Sigmoid colon (tissue), 7 donors: ENCODE measurements around the gene TOLLIP. TPM values are rescaled to one million over a fixed set of nuclear protein-coding genes. Genes with fewer than 3 reads are reported as not detected.
A peak's percentile ranks its signal among the peaks of the same experiment; 100 is the strongest.

Experiments
- DNase-seq: peaks from one replicate; pipeline ENCODE4 v3.0.0-alpha.2; 2019
- H3K27ac ChIP-seq, 4 donors: fragments of 200-600 bp; sonication (generic); one replicate each; pipeline ENCODE4 v1.5.1; 2016 to 2019; ENCODE audit warnings: mild to moderate bottlenecking in 1 of 4
- H3K27me3 ChIP-seq, 3 donors: fragments of 200-600 bp; sonication (generic); one replicate each; pipeline ENCODE4 v1.5.1; 2019; ENCODE audit warnings: mild to moderate bottlenecking in 1 of 3
- H3K36me3 ChIP-seq, 4 donors: fragments of 200-600 bp; sonication (generic); one replicate each; pipeline ENCODE4 v1.5.1; 2016 to 2019
- H3K4me1 ChIP-seq, 4 donors: fragments of 200-600 bp; sonication (generic); one replicate each; pipeline ENCODE4 v1.5.1; 2017 to 2019
- H3K4me3 ChIP-seq, 4 donors: fragments of 200-600 bp; sonication (generic); one replicate each; pipeline ENCODE4 v1.5.1; 2017 to 2019; ENCODE audit warnings: mild to moderate bottlenecking in 2 of 4, moderate library complexity in 1 of 4
- H3K9me3 ChIP-seq, 4 donors: fragments of 200-600 bp in 3 of 4; sonication (generic) in 3 of 4; one replicate each; pipeline versions ENCODE4 v1.5.1 to v1.6.1; 2013 to 2019
- CTCF ChIP-seq, 4 experiments: fragments of 450-650 bp in 3 of 4; fragments of 200-600 bp in 1 of 4; IDR thresholded peaks; one replicate each; pipeline ENCODE4 v1.5.1; 2016 to 2019; ENCODE audit warnings: antibody characterized with exemption in 4 of 4, mild to moderate bottlenecking in 3 of 4, moderate library complexity in 2 of 4
- EP300 ChIP-seq, 4 donors: sonication (generic); formaldehyde crosslinking; IDR thresholded peaks; one replicate each; pipeline ENCODE4 v1.6.1; 2017; ENCODE audit warnings: antibody characterized with exemption in 4 of 4
- POLR2A ChIP-seq, 2 donors: fragments of 450-650 bp; IDR thresholded peaks; one replicate each; pipeline ENCODE4 v1.6.1; 2016; ENCODE audit warnings: antibody characterized with exemption in 2 of 2, mild to moderate bottlenecking in 2 of 2, moderate library complexity in 2 of 2
- POLR2AphosphoS5 ChIP-seq, 4 donors: sonication (generic); formaldehyde crosslinking; IDR thresholded peaks; one replicate each; pipeline ENCODE4 v1.6.1; 2017; ENCODE audit warnings: antibody characterized with exemption in 4 of 4
- WGBS, 2 donors: extraction: QIAGEN DNeasy Blood & Tissue Kit; methylation state at CpG; one replicate each; pipeline ENCODE4 v1.1.7; 2013; 5-methylcytosine and 5-hydroxymethylcytosine counted together
- intact Hi-C: fragments of 100-400 bp; cut with DNase I; formaldehyde crosslinking; loops from one replicate; pipeline ENCODE4 v1.15.1; 2023
- polyA plus RNA-seq, 3 donors: library from polyadenylated mRNA; stranded (reverse); fragments of 200-250 nt; gene quantifications; one replicate each; pipeline ENCODE4 v1.2.3, GENCODE V29; 2013
- total RNA-seq, 4 donors: library from RNA; depleted of rRNA; stranded (reverse); fragments of >200 nt; gene quantifications; one replicate each; pipeline ENCODE4 v1.1.0, GENCODE V29; 2016
- donor health status: healthy with polysubstance abuse.
- donor health status: Bipolar disorder and iron deficiency.
- donor health status: healthy.

The TOLLIP gene
- total and polyA plus RNA-seq, 7 donors: 25.0 to 41.2 (median 36.9) TPM

GRCh38 chr11:1233351-1234053 is 75.9 kb downstream of the TOLLIP start:
- peaks cover 0 to 25% (median 19%) of the 10 kb centered on the region in 3 donors for H3K27me3 ChIP-seq
- no peaks in the 10 kb centered on the region for H3K4me1 ChIP-seq
- DNase-seq: peak; percentile 53
- no peak overlapping the region for H3K4me3 ChIP-seq
- no peaks in the 10 kb centered on the region for H3K36me3 ChIP-seq
- H3K27ac ChIP-seq: no peak overlapping the region
- intact Hi-C loops: no loop called here
- no peaks in the 10 kb centered on the region for H3K9me3 ChIP-seq
- 21 to 61% methylated on average over 21 of the region's 21 CpGs for WGBS, 2 donors
- TF ChIP-seq EP300 (IDR thresholded peaks at IDR 0.05) (no peak), POLR2AphosphoS5 (IDR thresholded peaks at IDR 0.05) (no peak)

GRCh38 chr11:1232883-1233321 is 76.5 kb downstream of the TOLLIP start:
- H3K9me3 ChIP-seq: no peaks in the 10 kb centered on the region
- intact Hi-C loops: no loop called here
- H3K27me3 ChIP-seq: peaks cover 0 to 31% (median 20%) of the 10 kb centered on the region in 3 donors
- H3K4me1 ChIP-seq: no peaks in the 10 kb centered on the region
- no peak overlapping the region for H3K4me3 ChIP-seq
- no peaks in the 10 kb centered on the region for H3K36me3 ChIP-seq
- TF ChIP-seq EP300 (IDR thresholded peaks at IDR 0.05) (no peak), POLR2AphosphoS5 (IDR thresholded peaks at IDR 0.05) (no peak), CTCF (IDR thresholded peaks at IDR 0.05) (no peak), POLR2A (IDR thresholded peaks at IDR 0.05) (no peak)
- 25 to 66% methylated on average over 30 of the region's 30 CpGs for WGBS, 2 donors
- no peak overlapping the region for H3K27ac ChIP-seq
- peak; percentile 50 for DNase-seq

GRCh38 chr11:1232021-1232882 is 77.2 kb downstream of the TOLLIP start:
- H3K27ac ChIP-seq: no peak overlapping the region
- H3K36me3 ChIP-seq: no peaks in the 10 kb centered on the region
- peak; percentile 55 for DNase-seq
- H3K27me3 ChIP-seq: peaks cover 0 to 38% (median 22%) of the 10 kb centered on the region in 3 donors
- no peaks in the 10 kb centered on the region for H3K4me1 ChIP-seq
- intact Hi-C loops: no loop called here
- no peaks in the 10 kb centered on the region for H3K9me3 ChIP-seq
- no peak overlapping the region for H3K4me3 ChIP-seq
- WGBS, 2 donors: 76 to 79% methylated on average over 46 of the region's 46 CpGs
- TF ChIP-seq POLR2AphosphoS5 (IDR thresholded peaks at IDR 0.05): no peak
- TF ChIP-seq POLR2A (IDR thresholded peaks at IDR 0.05): no peak
- no peak for TF ChIP-seq CTCF (IDR thresholded peaks at IDR 0.05)
- TF ChIP-seq EP300 (IDR thresholded peaks at IDR 0.05): no peak

DNA sequence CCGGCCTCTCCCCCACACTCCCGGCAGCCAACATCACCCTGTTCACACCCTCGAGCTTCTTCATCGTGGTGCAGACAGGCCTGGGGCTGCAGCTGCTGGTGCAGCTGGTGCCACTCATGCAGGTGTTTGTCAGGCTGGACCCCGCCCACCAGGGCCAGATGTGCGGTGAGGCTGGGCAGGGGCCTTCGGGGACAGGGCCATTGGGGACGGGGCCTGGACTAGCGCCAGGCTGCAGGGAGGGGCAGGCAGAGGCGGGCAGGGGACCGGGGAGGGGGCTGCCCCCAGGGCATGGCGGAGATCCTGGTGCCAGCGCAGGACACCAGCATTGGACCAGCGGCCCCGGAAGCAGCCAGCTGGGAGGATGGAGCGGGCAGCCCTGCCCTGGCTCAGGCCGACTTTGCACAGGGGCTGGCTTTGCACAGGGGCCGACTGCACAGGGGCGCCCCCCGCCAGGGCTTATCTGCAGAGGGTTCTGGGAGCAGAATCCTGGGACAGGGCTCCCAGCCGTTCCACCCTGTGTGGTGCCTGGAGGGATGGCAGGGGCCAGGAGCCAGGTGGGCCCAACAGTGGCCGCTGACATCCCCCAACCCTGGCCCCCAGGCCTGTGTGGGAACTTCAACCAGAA is 77.9 kb downstream of the TOLLIP start:
- no peak for DNase-seq
- no peak for TF ChIP-seq CTCF (IDR thresholded peaks at IDR 0.05)
- no peak for TF ChIP-seq EP300 (IDR thresholded peaks at IDR 0.05)
- TF ChIP-seq POLR2AphosphoS5 (IDR thresholded peaks at IDR 0.05): no peak
- TF ChIP-seq POLR2A (IDR thresholded peaks at IDR 0.05): no peak
- H3K36me3 ChIP-seq: no peaks in the 10 kb centered on the region
- no peak overlapping the region for H3K27ac ChIP-seq
- 49 to 64% methylated on average over 22 of the region's 22 CpGs for WGBS, 2 donors
- peaks cover 0 to 45% (median 29%) of the 10 kb centered on the region in 3 donors for H3K27me3 ChIP-seq
- no peaks in the 10 kb centered on the region for H3K4me1 ChIP-seq
- no peaks in the 10 kb centered on the region for H3K9me3 ChIP-seq
- no peak overlapping the region for H3K4me3 ChIP-seq
- intact Hi-C loops: no loop called here
